Measurements from ENCODE around the gene FSTL4. TPM values are rescaled to one million over a fixed set of nuclear protein-coding genes. Genes with fewer than 3 reads are reported as not detected.

The FSTL4 gene
- total RNA-seq, 2 donors from 2014 or later, result 0.32 to 0.89 TPM

DNA sequence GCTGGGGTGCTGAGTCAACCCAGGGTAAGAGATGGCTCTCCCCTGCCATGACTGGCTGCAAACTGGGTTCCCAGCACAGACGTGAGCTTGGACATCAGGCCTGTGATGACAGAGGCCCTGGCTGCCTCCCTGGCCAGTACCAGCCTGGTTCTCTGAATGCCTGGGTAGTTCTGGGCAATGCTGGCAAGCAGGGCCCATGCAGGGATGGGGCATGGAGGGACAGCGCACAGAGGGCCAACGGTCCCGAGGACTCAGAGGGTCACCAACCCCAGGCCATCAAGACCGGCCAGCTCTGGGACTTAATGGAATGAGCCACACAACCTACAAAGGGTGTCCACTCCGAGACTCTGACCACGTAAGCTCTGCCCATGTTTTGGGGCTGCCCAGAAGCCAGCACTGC is 241.4 kb downstream of the FSTL4 start:
- Histone ChIP-seq H3K9ac (ENCODE audit: low read depth in 2 of 2, low read length in 2 of 2) (no peak overlapping the region), H3K4me1 (no peaks in the 10 kb centered on the region), H3K9me3 (no peaks in the 10 kb centered on the region), H3K27ac (no peak overlapping the region), H3K36me3 (no peaks in the 10 kb centered on the region), H3K4me3 (no peak overlapping the region), H3K27me3 (no peaks in the 10 kb centered on the region)
- no peak for TF ChIP-seq CTCF (IDR thresholded peaks at IDR 0.05)
- no peak for DNase-seq
- intact Hi-C loops (cut with DNase I), result no loop called here

GRCh38 chr5:133370036-133370831 is 242.1 kb downstream of the FSTL4 start:
- intact Hi-C loops (cut with DNase I), result no loop called here
- no peak for TF ChIP-seq CTCF (IDR thresholded peaks at IDR 0.05)
- Histone ChIP-seq H3K9me3 (no peaks in the 10 kb centered on the region), H3K27ac (no peak overlapping the region), H3K4me1 (no peaks in the 10 kb centered on the region), H3K9ac (ENCODE audit: low read depth in 2 of 2, low read length in 2 of 2) (no peak overlapping the region), H3K4me3 (no peak overlapping the region), H3K27me3 (no peaks in the 10 kb centered on the region), H3K36me3 (no peaks in the 10 kb centered on the region)
- DNase-seq, result no peak

- H3K4me3 ChIP-seq, result no peak overlapping the region
- intact Hi-C loops (cut with DNase I), result no loop called here
- no peaks in the 10 kb centered on the region for H3K9me3 ChIP-seq
- no peak overlapping the region for H3K27ac ChIP-seq
- H3K36me3 ChIP-seq, result no peaks in the 10 kb centered on the region
- no peak for TF ChIP-seq CTCF (IDR thresholded peaks at IDR 0.05)
- DNase-seq, result no peak
- no peaks in the 10 kb centered on the region for H3K27me3 ChIP-seq
- H3K4me1 ChIP-seq, result no peaks in the 10 kb centered on the region
- H3K9ac ChIP-seq (ENCODE audit: low read depth in 2 of 2, low read length in 2 of 2), result no peak overlapping the region
These were observed 243.2 kb downstream of the FSTL4 start for GRCh38 chr5:133368916-133369783.

- DNase-seq, result no peak
These were observed 244.4 kb downstream of the FSTL4 start for GRCh38 chr5:133367984-133368383.

More at GRCh38 chr5:133367984-133368383, 244.4 kb downstream of the FSTL4 start:
- no peak overlapping the region for H3K9ac ChIP-seq (ENCODE audit: low read depth in 2 of 2, low read length in 2 of 2)
- intact Hi-C loops (cut with DNase I), result no loop called here
- no peak overlapping the region for H3K4me3 ChIP-seq
- no peaks in the 10 kb centered on the region for H3K9me3 ChIP-seq
- no peaks in the 10 kb centered on the region for H3K4me1 ChIP-seq
- TF ChIP-seq CTCF (IDR thresholded peaks at IDR 0.05), result no peak
- H3K27ac ChIP-seq, result no peak overlapping the region
- H3K36me3 ChIP-seq, result no peaks in the 10 kb centered on the region
- no peaks in the 10 kb centered on the region for H3K27me3 ChIP-seq

All from colonic mucosa (tissue), 4 donors.